Neural cell (in vitro differentiated cells): ENCODE results near the gene NUCB2. TPM values are rescaled to one million over a fixed set of nuclear protein-coding genes. Genes with fewer than 3 reads are reported as not detected.

Experiments used
- H2AFZ ChIP-seq: fragments of 200-600, 300-800 bp; sonication (generic), shearing (Covaris generic); 2 replicates; pipeline ENCODE4 v1.6.0; 2014; ENCODE audit warnings: low read depth, mild to moderate bottlenecking, antibody characterized with exemption, low read length, moderate library complexity
- H3F3A ChIP-seq: fragments of 200-600 bp; shearing (Covaris generic); 2 replicates; pipeline ENCODE4 v1.6.1; 2016; ENCODE audit warnings: mild to moderate bottlenecking, moderate library complexity, mixed read lengths, antibody characterized with exemption, low read length; ENCODE audit not compliant: insufficient read depth, poor library complexity, severe bottlenecking
- H3K27ac ChIP-seq: fragments of 200-600, 300-800 bp; sonication (generic), shearing (Covaris generic); 2 replicates; pipeline ENCODE4 v1.5.1; 2014; ENCODE audit warnings: mild to moderate bottlenecking, low read length, moderate library complexity
- H3K27me3 ChIP-seq: fragments of 300-800, 200-600 bp; sonication (generic), shearing (Covaris generic); 2 replicates; pipeline ENCODE4 v1.6.0; 2014; ENCODE audit warnings: mild to moderate bottlenecking, low read depth, low read length, moderate library complexity; ENCODE audit not compliant: insufficient read depth
- H3K36me3 ChIP-seq: fragments of 300-800, 200-600 bp; sonication (generic), shearing (Covaris generic); 2 replicates; pipeline ENCODE4 v1.5.1; 2014; ENCODE audit warnings: mild to moderate bottlenecking, antibody characterized with exemption, low read length, moderate library complexity; ENCODE audit not compliant: insufficient read depth
- H3K4me2 ChIP-seq: fragments of 300-800, 200-600 bp; sonication (generic), shearing (Covaris generic); 2 replicates; pipeline ENCODE4 v1.6.0; 2014; ENCODE audit warnings: mild to moderate bottlenecking, low read length
- H3K4me3 ChIP-seq: fragments of 300-800, 200-600 bp; sonication (generic), shearing (Covaris generic); 2 replicates; pipeline ENCODE4 v1.5.1; 2014; ENCODE audit warnings: mild to moderate bottlenecking, low read length, moderate library complexity
- H3K79me2 ChIP-seq: fragments of 200-600 bp; shearing (Covaris generic); replicated peaks from 2 replicates; pipeline ENCODE4 v1.6.0; 2014; ENCODE audit warnings: mild to moderate bottlenecking, low read length, moderate library complexity; ENCODE audit not compliant: insufficient read depth
- H3K9ac ChIP-seq: fragments of 300-800, 200-600 bp; sonication (generic), shearing (Covaris generic); 2 replicates; pipeline ENCODE4 v1.6.1; 2016; ENCODE audit warnings: mild to moderate bottlenecking, low read length, mixed read lengths
- H3K9me2 ChIP-seq: fragments of 200-600 bp; shearing (Covaris generic); 2 replicates; pipeline ENCODE4 v1.6.1; 2016; ENCODE audit warnings: mild to moderate bottlenecking, low read length, mixed read lengths; ENCODE audit not compliant: insufficient read depth
- H3K9me3 ChIP-seq: fragments of 200-600, 300-800 bp; sonication (generic), shearing (Covaris generic); 2 replicates; pipeline ENCODE4 v1.6.1; 2016; ENCODE audit warnings: mild to moderate bottlenecking, mixed run types, low read length, moderate library complexity, mixed read lengths
- H4K20me1 ChIP-seq: fragments of 200-600 bp; shearing (Covaris generic); 2 replicates; pipeline ENCODE4 v1.6.1; 2016; ENCODE audit warnings: mild to moderate bottlenecking, mixed run types; ENCODE audit not compliant: insufficient read depth
- EP300 ChIP-seq: fragments of 450-650 bp; conservative IDR thresholded peaks from 2 replicates; pipeline ENCODE4 v1.6.1; 2014; ENCODE audit warnings: antibody characterized with exemption, mild to moderate bottlenecking, moderate library complexity; ENCODE audit not compliant: poor library complexity, severe bottlenecking
- EZH2 ChIP-seq: fragments of 200-600, 300-800 bp; shearing (Covaris generic), sonication (generic); IDR thresholded peaks from 2 replicates; pipeline ENCODE4 v1.6.1; 2014; ENCODE audit warnings: antibody characterized with exemption, low read length, borderline replicate concordance, mild to moderate bottlenecking; ENCODE audit not compliant: insufficient read depth, poor library complexity, severe bottlenecking
- MXI1 ChIP-seq: fragments of 450-650 bp; conservative IDR thresholded peaks from 2 replicates; pipeline ENCODE4 v1.6.1; 2014; ENCODE audit warnings: antibody characterized with exemption, mild to moderate bottlenecking; ENCODE audit not compliant: poor library complexity, severe bottlenecking
- POLR2AphosphoS5 ChIP-seq: IDR thresholded peaks from 2 replicates; pipeline ENCODE4 v1.6.1; 2012
- RAD21 ChIP-seq: fragments of 450-650 bp; conservative IDR thresholded peaks from 2 replicates; pipeline ENCODE4 v1.6.1; 2014; ENCODE audit warnings: antibody characterized with exemption, mild to moderate bottlenecking, moderate library complexity
- SMC3 ChIP-seq: fragments of 450-650 bp; conservative IDR thresholded peaks from 2 replicates; pipeline ENCODE4 v1.6.1; 2014; ENCODE audit warnings: antibody characterized with exemption, mild to moderate bottlenecking, moderate library complexity; ENCODE audit not compliant: poor library complexity
- TAF1 ChIP-seq: IDR thresholded peaks from 2 replicates; pipeline ENCODE4 v1.6.1; 2012; ENCODE audit warnings: low read depth
- polyA plus RNA-seq: library from polyadenylated mRNA; depleted of rRNA; stranded (reverse); fragments of >200 nt; gene quantifications from 2 replicates; pipeline ENCODE4 v1.2.3, GENCODE V29; 2014
- TF ChIP-seq, protein P1 (sequence below): IDR thresholded peaks from 2 replicates; pipeline ENCODE4 v1.6.1; 2012; ENCODE audit warnings: borderline replicate concordance
- TF ChIP-seq, protein P2 (sequence below): fragments of 450-650 bp; IDR thresholded peaks from 2 replicates; pipeline ENCODE4 v1.5.1; 2014; ENCODE audit warnings: antibody characterized with exemption, mild to moderate bottlenecking, moderate library complexity; ENCODE audit not compliant: poor library complexity, severe bottlenecking

NUCB2 gene
- polyA plus RNA-seq, 1 donor from 2014 or later: 120 TPM

DNA sequence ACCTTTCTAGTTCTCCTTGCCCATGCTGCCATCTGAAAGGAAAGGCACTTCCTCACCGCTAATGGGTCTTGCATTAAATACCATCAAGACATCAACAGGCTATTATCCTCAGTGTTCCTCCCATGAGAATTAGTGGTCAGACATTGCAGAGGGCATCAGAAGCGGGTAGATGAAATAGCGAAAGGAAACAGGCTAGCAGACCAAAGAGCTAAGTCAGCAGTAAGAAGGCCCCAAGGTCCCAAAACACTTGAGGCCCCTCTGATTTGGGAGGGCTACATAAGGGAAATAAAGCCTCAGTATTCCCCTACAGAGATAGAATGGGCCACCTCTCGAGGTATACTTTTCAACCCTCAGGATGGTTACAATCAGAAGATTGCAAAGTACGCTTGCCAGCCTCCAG lies 99.0 kb downstream of the NUCB2 start:
- H3K4me3 ChIP-seq: no peak overlapping the region
- no peak overlapping the region for H3K27ac ChIP-seq
- TF ChIP-seq SMC3: no peak
- no peak for TF ChIP-seq EP300
- TF ChIP-seq TAF1: no peak
- TF ChIP-seq RAD21: no peak
- TF ChIP-seq MXI1: no peak
- TF ChIP-seq, protein P1, sequence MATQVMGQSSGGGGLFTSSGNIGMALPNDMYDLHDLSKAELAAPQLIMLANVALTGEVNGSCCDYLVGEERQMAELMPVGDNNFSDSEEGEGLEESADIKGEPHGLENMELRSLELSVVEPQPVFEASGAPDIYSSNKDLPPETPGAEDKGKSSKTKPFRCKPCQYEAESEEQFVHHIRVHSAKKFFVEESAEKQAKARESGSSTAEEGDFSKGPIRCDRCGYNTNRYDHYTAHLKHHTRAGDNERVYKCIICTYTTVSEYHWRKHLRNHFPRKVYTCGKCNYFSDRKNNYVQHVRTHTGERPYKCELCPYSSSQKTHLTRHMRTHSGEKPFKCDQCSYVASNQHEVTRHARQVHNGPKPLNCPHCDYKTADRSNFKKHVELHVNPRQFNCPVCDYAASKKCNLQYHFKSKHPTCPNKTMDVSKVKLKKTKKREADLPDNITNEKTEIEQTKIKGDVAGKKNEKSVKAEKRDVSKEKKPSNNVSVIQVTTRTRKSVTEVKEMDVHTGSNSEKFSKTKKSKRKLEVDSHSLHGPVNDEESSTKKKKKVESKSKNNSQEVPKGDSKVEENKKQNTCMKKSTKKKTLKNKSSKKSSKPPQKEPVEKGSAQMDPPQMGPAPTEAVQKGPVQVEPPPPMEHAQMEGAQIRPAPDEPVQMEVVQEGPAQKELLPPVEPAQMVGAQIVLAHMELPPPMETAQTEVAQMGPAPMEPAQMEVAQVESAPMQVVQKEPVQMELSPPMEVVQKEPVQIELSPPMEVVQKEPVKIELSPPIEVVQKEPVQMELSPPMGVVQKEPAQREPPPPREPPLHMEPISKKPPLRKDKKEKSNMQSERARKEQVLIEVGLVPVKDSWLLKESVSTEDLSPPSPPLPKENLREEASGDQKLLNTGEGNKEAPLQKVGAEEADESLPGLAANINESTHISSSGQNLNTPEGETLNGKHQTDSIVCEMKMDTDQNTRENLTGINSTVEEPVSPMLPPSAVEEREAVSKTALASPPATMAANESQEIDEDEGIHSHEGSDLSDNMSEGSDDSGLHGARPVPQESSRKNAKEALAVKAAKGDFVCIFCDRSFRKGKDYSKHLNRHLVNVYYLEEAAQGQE: no peak
- no peak for TF ChIP-seq EZH2
- TF ChIP-seq, protein P2, sequence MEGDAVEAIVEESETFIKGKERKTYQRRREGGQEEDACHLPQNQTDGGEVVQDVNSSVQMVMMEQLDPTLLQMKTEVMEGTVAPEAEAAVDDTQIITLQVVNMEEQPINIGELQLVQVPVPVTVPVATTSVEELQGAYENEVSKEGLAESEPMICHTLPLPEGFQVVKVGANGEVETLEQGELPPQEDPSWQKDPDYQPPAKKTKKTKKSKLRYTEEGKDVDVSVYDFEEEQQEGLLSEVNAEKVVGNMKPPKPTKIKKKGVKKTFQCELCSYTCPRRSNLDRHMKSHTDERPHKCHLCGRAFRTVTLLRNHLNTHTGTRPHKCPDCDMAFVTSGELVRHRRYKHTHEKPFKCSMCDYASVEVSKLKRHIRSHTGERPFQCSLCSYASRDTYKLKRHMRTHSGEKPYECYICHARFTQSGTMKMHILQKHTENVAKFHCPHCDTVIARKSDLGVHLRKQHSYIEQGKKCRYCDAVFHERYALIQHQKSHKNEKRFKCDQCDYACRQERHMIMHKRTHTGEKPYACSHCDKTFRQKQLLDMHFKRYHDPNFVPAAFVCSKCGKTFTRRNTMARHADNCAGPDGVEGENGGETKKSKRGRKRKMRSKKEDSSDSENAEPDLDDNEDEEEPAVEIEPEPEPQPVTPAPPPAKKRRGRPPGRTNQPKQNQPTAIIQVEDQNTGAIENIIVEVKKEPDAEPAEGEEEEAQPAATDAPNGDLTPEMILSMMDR: no peak
- TF ChIP-seq POLR2AphosphoS5: no peak
- H3K9me2 ChIP-seq: no peaks in the 10 kb centered on the region
- peaks cover 23% of the 10 kb centered on the region for H3K9me3 ChIP-seq
- H3K9ac ChIP-seq: no peak overlapping the region
- H3K36me3 ChIP-seq: peaks cover 6% of the 10 kb centered on the region
- no peaks in the 10 kb centered on the region for H3F3A ChIP-seq
- no peak overlapping the region for H2AFZ ChIP-seq
- no peaks in the 10 kb centered on the region for H3K27me3 ChIP-seq
- H3K79me2 ChIP-seq: no peaks in the 10 kb centered on the region
- no peaks in the 10 kb centered on the region for H4K20me1 ChIP-seq
- H3K4me2 ChIP-seq: no peak overlapping the region

DNA sequence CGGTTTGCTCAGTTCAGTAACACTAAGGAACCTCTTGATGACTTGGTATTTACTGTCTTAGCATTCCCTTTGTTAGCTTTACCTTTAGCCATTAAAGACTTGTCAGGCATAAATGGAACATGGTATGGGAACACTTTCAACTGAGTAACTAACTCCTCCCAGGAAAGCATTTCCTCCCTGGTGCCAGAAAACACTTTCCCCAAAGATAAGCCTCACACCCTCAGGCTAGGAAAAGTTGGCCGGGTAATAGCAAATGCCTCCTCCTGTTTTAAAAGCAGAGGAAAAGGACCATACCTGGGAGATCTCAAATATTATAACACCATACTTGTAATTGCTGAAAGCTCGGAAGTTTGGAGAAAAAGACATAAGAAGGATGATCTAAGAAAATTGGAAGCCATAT lies 100.0 kb downstream of the NUCB2 start:
- TF ChIP-seq MXI1 (no peak), EZH2 (no peak), POLR2AphosphoS5 (no peak), EP300 (no peak), TAF1 (no peak), RAD21 (no peak), SMC3 (no peak)
- TF ChIP-seq, protein P1: no peak
- TF ChIP-seq, protein P2: no peak
- H3K27me3 ChIP-seq: no peaks in the 10 kb centered on the region
- H3K27ac ChIP-seq: no peak overlapping the region
- no peak overlapping the region for H3K4me3 ChIP-seq
- no peak overlapping the region for H3K4me2 ChIP-seq
- no peaks in the 10 kb centered on the region for H3K9me2 ChIP-seq
- no peaks in the 10 kb centered on the region for H3F3A ChIP-seq
- H3K79me2 ChIP-seq: no peaks in the 10 kb centered on the region
- peaks cover 19% of the 10 kb centered on the region for H3K9me3 ChIP-seq
- H3K9ac ChIP-seq: no peak overlapping the region
- peaks cover 6% of the 10 kb centered on the region for H3K36me3 ChIP-seq
- no peaks in the 10 kb centered on the region for H4K20me1 ChIP-seq
- H2AFZ ChIP-seq: no peak overlapping the region
